Fibroblast of lung (primary cell): ENCODE results near the gene LBHD2. TPM values are rescaled to one million over a fixed set of nuclear protein-coding genes. Genes with fewer than 3 reads are reported as not detected.

Source experiments
- DNase-seq, 2 donors: peaks; one replicate each; pipeline versions ENCODE4 v3.0.0 to v3.0.0-alpha.2; 2010; ENCODE audit warnings: low read depth in 2 of 2
- H2AFZ ChIP-seq: 2 replicates; pipeline ENCODE4 v1.5.1; 2012; ENCODE audit warnings: low read length, control low read depth, inconsistent platforms
- H3K27ac ChIP-seq: 2 replicates; pipeline ENCODE4 v1.5.1; 2011; ENCODE audit warnings: low read length, control low read depth; ENCODE audit not compliant: insufficient read depth
- H3K27me3 ChIP-seq: 2 replicates; pipeline ENCODE4 v1.5.1; 2011; ENCODE audit warnings: mild to moderate bottlenecking, low read length; ENCODE audit not compliant: control insufficient read depth, insufficient read depth
- H3K36me3 ChIP-seq: 2 replicates; pipeline ENCODE4 v1.5.1; 2011; ENCODE audit warnings: low read length; ENCODE audit not compliant: control insufficient read depth, insufficient read depth
- H3K4me1 ChIP-seq: 2 replicates; pipeline ENCODE4 v1.5.1; 2011; ENCODE audit warnings: low read length; ENCODE audit not compliant: control insufficient read depth, insufficient read depth; ENCODE audit errors: extremely low read depth
- H3K4me2 ChIP-seq: 2 replicates; pipeline ENCODE4 v1.5.1; 2011; ENCODE audit warnings: low read length, control low read depth; ENCODE audit not compliant: insufficient read depth; ENCODE audit errors: extremely low read depth
- H3K4me3 ChIP-seq, 4 experiments: fragments of 200-600 bp in 1 of 4; sonication (generic) in 1 of 4; replicated peaks in 1 of 4; 2 replicates each; pipeline ENCODE4 v1.5.1; 2011 to 2016; ENCODE audit warnings: low read length in 4 of 4, low read depth in 3 of 4, mild to moderate bottlenecking in 3 of 4, control low read depth in 2 of 4, inconsistent platforms in 1 of 4, mixed read lengths in 1 of 4; ENCODE audit not compliant: insufficient read depth in 1 of 4; ENCODE audit errors: control extremely low read depth in 1 of 4
- H3K79me2 ChIP-seq: 2 replicates; pipeline ENCODE4 v1.5.1; 2012; ENCODE audit warnings: mild to moderate bottlenecking, low read length, inconsistent platforms; ENCODE audit not compliant: control insufficient read depth, insufficient read depth
- H3K9ac ChIP-seq: 2 replicates; pipeline ENCODE4 v1.5.1; 2011; ENCODE audit warnings: mild to moderate bottlenecking, low read length, control low read depth; ENCODE audit not compliant: insufficient read depth
- H3K9me3 ChIP-seq: 2 replicates; pipeline ENCODE4 v1.5.1; 2012; ENCODE audit warnings: low read depth, low read length; ENCODE audit not compliant: control insufficient read depth, insufficient read depth
- H4K20me1 ChIP-seq: 2 replicates; pipeline ENCODE4 v1.5.1; 2011; ENCODE audit warnings: low read length; ENCODE audit not compliant: control insufficient read depth, insufficient read depth; ENCODE audit errors: extremely low read depth
- EZH2 ChIP-seq: IDR thresholded peaks from 2 replicates; pipeline ENCODE4 v1.5.1; 2012; ENCODE audit warnings: low read length, control low read depth, mild to moderate bottlenecking; ENCODE audit errors: missing control alignments
- polyA plus RNA-seq, 2 donors: library from polyadenylated mRNA; depleted of rRNA in 1 of 2; stranded (reverse) in 1 of 2; unstranded in 1 of 2; fragments of >200 nt; gene quantifications; 2 replicates each; pipeline ENCODE4 v1.2.1, GENCODE V29; 2011 to 2012; ENCODE audit warnings: missing spikeins in 1 of 2
- total RNA-seq: library from RNA; depleted of rRNA; stranded (reverse); fragments of >200 nt; gene quantifications from 2 replicates; pipeline ENCODE4 v1.2.1, GENCODE V29; 2014
- TF ChIP-seq, protein P1 (sequence below), 2 donors: IDR thresholded peaks in 1 of 2; conservative IDR thresholded peaks in 1 of 2; 1 replicate in 1 of 2; 2 replicates in 1 of 2; pipeline ENCODE4 v1.5.1; 2011 to 2012; ENCODE audit warnings: low read length in 2 of 2, control low read depth in 1 of 2, inconsistent platforms in 1 of 2, low read depth in 1 of 2, mild to moderate bottlenecking in 1 of 2

The LBHD2 gene
- total and polyA plus RNA-seq, 2 donors (not counting 1 experiment from before 2014, with no cell fraction given): not detected

- TF ChIP-seq, protein P1, sequence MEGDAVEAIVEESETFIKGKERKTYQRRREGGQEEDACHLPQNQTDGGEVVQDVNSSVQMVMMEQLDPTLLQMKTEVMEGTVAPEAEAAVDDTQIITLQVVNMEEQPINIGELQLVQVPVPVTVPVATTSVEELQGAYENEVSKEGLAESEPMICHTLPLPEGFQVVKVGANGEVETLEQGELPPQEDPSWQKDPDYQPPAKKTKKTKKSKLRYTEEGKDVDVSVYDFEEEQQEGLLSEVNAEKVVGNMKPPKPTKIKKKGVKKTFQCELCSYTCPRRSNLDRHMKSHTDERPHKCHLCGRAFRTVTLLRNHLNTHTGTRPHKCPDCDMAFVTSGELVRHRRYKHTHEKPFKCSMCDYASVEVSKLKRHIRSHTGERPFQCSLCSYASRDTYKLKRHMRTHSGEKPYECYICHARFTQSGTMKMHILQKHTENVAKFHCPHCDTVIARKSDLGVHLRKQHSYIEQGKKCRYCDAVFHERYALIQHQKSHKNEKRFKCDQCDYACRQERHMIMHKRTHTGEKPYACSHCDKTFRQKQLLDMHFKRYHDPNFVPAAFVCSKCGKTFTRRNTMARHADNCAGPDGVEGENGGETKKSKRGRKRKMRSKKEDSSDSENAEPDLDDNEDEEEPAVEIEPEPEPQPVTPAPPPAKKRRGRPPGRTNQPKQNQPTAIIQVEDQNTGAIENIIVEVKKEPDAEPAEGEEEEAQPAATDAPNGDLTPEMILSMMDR (conservative IDR thresholded peaks at IDR 0.05 in 1 of 2, IDR thresholded peaks at IDR 0.05 in 1 of 2; ENCODE audit: low read depth in 1 of 2, low read length in 2 of 2): no peak
- no peak for TF ChIP-seq EZH2
- Histone ChIP-seq H3K4me2 (no peak overlapping the region), H3K27me3 (no peaks in the 10 kb centered on the region), H3K4me3 (no peak overlapping the region), H3K27ac (peak overlapping the region; percentile 37), H3K9me3 (no peaks in the 10 kb centered on the region), H3K9ac (peak overlapping the region; percentile 48), H3K36me3 (no peaks in the 10 kb centered on the region), H3K4me1 (peaks cover 29% of the 10 kb centered on the region), H3K79me2 (peaks cover 7% of the 10 kb centered on the region), H4K20me1 (no peaks in the 10 kb centered on the region), H2AFZ (no peak overlapping the region)
- DNase-seq: peak in 1 of 2 donors; percentile 60
Observed at GRCh38 chr14:103121121-103121845, 37.3 kb downstream of the LBHD2 start.

- Histone ChIP-seq H2AFZ (no peak overlapping the region), H3K9ac (no peak overlapping the region), H3K4me2 (no peak overlapping the region), H3K36me3 (peaks cover 4% of the 10 kb centered on the region), H3K4me3 (peak overlapping the region in 1 of 4 experiments; percentile 72), H3K27ac (peak overlapping the region; percentile 50), H3K27me3 (no peaks in the 10 kb centered on the region), H4K20me1 (no peaks in the 10 kb centered on the region), H3K9me3 (no peaks in the 10 kb centered on the region), H3K79me2 (peaks cover 7% of the 10 kb centered on the region), H3K4me1 (peaks cover 31% of the 10 kb centered on the region)
- TF ChIP-seq, protein P1 (conservative IDR thresholded peaks at IDR 0.05 in 1 of 2, IDR thresholded peaks at IDR 0.05 in 1 of 2; ENCODE audit: low read depth in 1 of 2, low read length in 2 of 2): no peak
- TF ChIP-seq EZH2: no peak
- DNase-seq: peak; percentile 80
Observed at GRCh38 chr14:103121846-103122584, 38.0 kb downstream of the LBHD2 start.

GRCh38 chr14:103122585-103122946, 38.6 kb downstream of the LBHD2 start:
- Histone ChIP-seq H2AFZ (no peak overlapping the region), H3K27ac (peak overlapping the region; percentile 50), H3K27me3 (no peaks in the 10 kb centered on the region), H3K36me3 (peaks cover 5% of the 10 kb centered on the region), H3K4me1 (peaks cover 31% of the 10 kb centered on the region), H3K79me2 (peaks cover 7% of the 10 kb centered on the region), H3K9ac (peak overlapping the region; percentile 18), H3K4me3 (peak overlapping the region in 1 of 4 experiments; percentile 72), H3K9me3 (no peaks in the 10 kb centered on the region), H4K20me1 (no peaks in the 10 kb centered on the region), H3K4me2 (peak overlapping the region; percentile 45)
- TF ChIP-seq, protein P1 (conservative IDR thresholded peaks at IDR 0.05 in 1 of 2, IDR thresholded peaks at IDR 0.05 in 1 of 2; ENCODE audit: low read depth in 1 of 2, low read length in 2 of 2): no peak
- TF ChIP-seq EZH2: no peak
- peak in 1 of 2 donors; percentile 39 for DNase-seq
